ENCODE measurements around the gene PBXIP1. TPM values are rescaled to one million over a fixed set of nuclear protein-coding genes. Genes with fewer than 3 reads are reported as not detected.
"Not testable (repeated sequence)": the region's sequence is repeated elsewhere in the genome, so short reads cannot be mapped to it uniquely, and the experiment has no call there.

Gene PBXIP1
- total RNA-seq, 2 donors from 2014 or later = 634 to 767 TPM

- no peaks in the 10 kb centered on the region for H3K9me3 ChIP-seq (ENCODE audit: control insufficient read depth, low read length, poor library complexity, severe bottlenecking)
- Mint-ChIP-seq H3K4me3 (peak overlapping the region; percentile 15), H3K4me1 (peaks cover 4% of the 10 kb centered on the region), H3K27me3 (no peaks in the 10 kb centered on the region), H3K36me3 (ENCODE audit: low read depth) (peaks cover 5% of the 10 kb centered on the region), H3K27ac (peak overlapping the region; percentile 14)
- no peak for DNase-seq
- no peak for ATAC-seq
Measured at GRCh38 chr1:154911691-154912550, 44.0 kb downstream of the PBXIP1 start.

DNA sequence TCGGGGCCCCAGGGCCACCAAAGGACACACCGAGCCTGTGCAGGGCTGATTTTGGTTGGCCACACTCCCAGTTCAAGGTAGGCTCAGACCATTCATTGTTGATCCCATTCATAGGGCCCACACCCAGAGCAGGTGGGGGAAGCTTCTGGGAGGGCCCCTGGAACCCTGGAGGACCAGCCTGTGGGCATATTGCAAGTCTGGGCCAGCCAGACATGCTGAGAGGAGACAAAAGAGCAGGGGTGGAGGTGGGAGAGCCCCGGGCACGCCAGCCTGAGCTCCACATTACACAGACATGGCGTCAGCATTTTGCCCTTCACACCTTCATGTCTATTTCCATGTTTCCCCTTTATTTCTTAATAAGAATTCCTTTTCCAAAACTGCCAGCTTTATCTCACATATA is 45.0 kb downstream of the PBXIP1 start:
- no peak overlapping the region for H3K27ac Mint-ChIP-seq
- H3K36me3 Mint-ChIP-seq (ENCODE audit: low read depth) = peaks cover 5% of the 10 kb centered on the region
- no peak overlapping the region for H3K4me3 Mint-ChIP-seq
- H3K9me3 ChIP-seq (ENCODE audit: control insufficient read depth, low read length, poor library complexity, severe bottlenecking) = no peaks in the 10 kb centered on the region
- peaks cover 4% of the 10 kb centered on the region for H3K4me1 Mint-ChIP-seq
- ATAC-seq (no peak), DNase-seq (no peak)
- no peaks in the 10 kb centered on the region for H3K27me3 Mint-ChIP-seq

GRCh38 chr1:154908937-154909336 is 47.0 kb downstream of the PBXIP1 start:
- Mint-ChIP-seq H3K27ac (no peak overlapping the region), H3K27me3 (no peaks in the 10 kb centered on the region), H3K36me3 (ENCODE audit: low read depth) (peaks cover 5% of the 10 kb centered on the region), H3K4me3 (no peak overlapping the region), H3K4me1 (peaks cover 4% of the 10 kb centered on the region)
- H3K9me3 ChIP-seq (ENCODE audit: control insufficient read depth, low read length, poor library complexity, severe bottlenecking) = no peaks in the 10 kb centered on the region
- DNase-seq = no peak
- no peak for ATAC-seq

- H3K4me3 Mint-ChIP-seq; ATAC-seq; H3K27me3 Mint-ChIP-seq; DNase-seq; H3K9me3 ChIP-seq (ENCODE audit: control insufficient read depth, low read length, poor library complexity, severe bottlenecking); H3K4me1 Mint-ChIP-seq; H3K27ac Mint-ChIP-seq; H3K36me3 Mint-ChIP-seq (ENCODE audit: low read depth): not testable (repeated sequence)
Measured at GRCh38 chr1:154908129-154908528, 47.8 kb downstream of the PBXIP1 start.

- ATAC-seq (no peak), DNase-seq (no peak)
- Mint-ChIP-seq H3K27ac (no peak overlapping the region), H3K27me3 (no peaks in the 10 kb centered on the region), H3K36me3 (ENCODE audit: low read depth) (peaks cover 5% of the 10 kb centered on the region), H3K4me3 (no peak overlapping the region), H3K4me1 (peaks cover 2% of the 10 kb centered on the region)
- H3K9me3 ChIP-seq (ENCODE audit: control insufficient read depth, low read length, poor library complexity, severe bottlenecking) = no peaks in the 10 kb centered on the region
Measured at GRCh38 chr1:154906621-154907081, 49.2 kb downstream of the PBXIP1 start.

GRCh38 chr1:154902938-154903566 is 52.8 kb downstream of the PBXIP1 start:
- Mint-ChIP-seq H3K36me3 (ENCODE audit: low read depth) (peaks cover 8% of the 10 kb centered on the region), H3K4me3 (no peak overlapping the region), H3K4me1 (peaks cover 4% of the 10 kb centered on the region), H3K27me3 (no peaks in the 10 kb centered on the region), H3K27ac (no peak overlapping the region)
- DNase-seq (no peak), ATAC-seq (no peak)
- H3K9me3 ChIP-seq (ENCODE audit: control insufficient read depth, low read length, poor library complexity, severe bottlenecking) = no peaks in the 10 kb centered on the region

- Mint-ChIP-seq H3K4me1 (peaks cover 4% of the 10 kb centered on the region), H3K4me3 (no peak overlapping the region)
Measured at GRCh38 chr1:154901591-154901990, 54.3 kb downstream of the PBXIP1 start.

DNA sequence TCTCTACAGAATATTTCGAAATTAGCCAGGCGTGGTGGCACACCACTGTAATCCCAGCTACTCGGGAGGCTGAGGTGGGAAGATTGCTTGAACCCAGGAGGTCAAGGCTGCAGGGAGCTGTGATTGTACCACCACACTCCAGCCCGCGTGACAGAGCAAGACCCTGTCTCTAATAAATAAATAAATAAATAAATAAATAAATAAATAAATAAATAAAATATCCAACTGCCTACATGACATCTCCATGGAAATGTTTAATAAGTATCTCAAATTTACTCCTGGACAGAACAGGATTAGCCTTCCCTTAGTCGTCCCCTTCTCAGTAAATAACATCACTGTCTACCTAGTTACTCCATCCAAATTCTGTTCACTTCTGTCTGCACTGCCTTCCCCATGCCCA is 56.9 kb downstream of the PBXIP1 start:
- DNase-seq = no peak
- no peak overlapping the region for H3K4me3 Mint-ChIP-seq
- H3K27ac Mint-ChIP-seq = no peak overlapping the region

More at GRCh38 chr1:154901591-154901990, 54.3 kb downstream of the PBXIP1 start:
- H3K9me3 ChIP-seq (ENCODE audit: control insufficient read depth, low read length, poor library complexity, severe bottlenecking) = no peaks in the 10 kb centered on the region
- no peak for ATAC-seq
- Mint-ChIP-seq H3K27ac (no peak overlapping the region), H3K36me3 (ENCODE audit: low read depth) (peaks cover 8% of the 10 kb centered on the region), H3K27me3 (no peaks in the 10 kb centered on the region)
- DNase-seq = no peak

GRCh38 chr1:154896771-154897286 is 59.1 kb downstream of the PBXIP1 start:
- H3K9me3 ChIP-seq (ENCODE audit: control insufficient read depth, low read length, poor library complexity, severe bottlenecking) = no peaks in the 10 kb centered on the region
- Mint-ChIP-seq H3K27ac (no peak overlapping the region), H3K4me3 (no peak overlapping the region), H3K27me3 (no peaks in the 10 kb centered on the region), H3K36me3 (ENCODE audit: low read depth) (peaks cover 8% of the 10 kb centered on the region), H3K4me1 (peaks cover 4% of the 10 kb centered on the region)
- ATAC-seq (no peak), DNase-seq (no peak)

More for the DNA sequence above, 56.9 kb downstream of the PBXIP1 start:
- H3K4me1 Mint-ChIP-seq = peaks cover 4% of the 10 kb centered on the region
- H3K27me3 Mint-ChIP-seq = no peaks in the 10 kb centered on the region
- no peak for ATAC-seq
- peaks cover 8% of the 10 kb centered on the region for H3K36me3 Mint-ChIP-seq (ENCODE audit: low read depth)
- no peaks in the 10 kb centered on the region for H3K9me3 ChIP-seq (ENCODE audit: control insufficient read depth, low read length, poor library complexity, severe bottlenecking)

GRCh38 chr1:154895798-154896197 is 60.1 kb downstream of the PBXIP1 start:
- H3K9me3 ChIP-seq (ENCODE audit: control insufficient read depth, low read length, poor library complexity, severe bottlenecking) = no peaks in the 10 kb centered on the region
- Mint-ChIP-seq H3K27ac (no peak overlapping the region), H3K4me1 (peaks cover 4% of the 10 kb centered on the region), H3K27me3 (no peaks in the 10 kb centered on the region), H3K4me3 (no peak overlapping the region), H3K36me3 (ENCODE audit: low read depth) (peaks cover 8% of the 10 kb centered on the region)
- ATAC-seq (no peak), DNase-seq (no peak)

Other genes with a start within 250 kb of the PBXIP1 start
- under 1 TPM; 0.12 to 0.29 TPM for gene KCNN3, start 85.8 kb downstream of the PBXIP1 start, total RNA-seq
- 10 to 100 TPM; 19.0 to 19.9 TPM for gene PMVK, start 19.4 kb downstream of the PBXIP1 start, total RNA-seq
- gene PYGO2, start 5.7 kb upstream of the PBXIP1 start, total RNA-seq = 10 to 100 TPM; 34.7 to 45.1 TPM
- gene SHC1, start 14.6 kb upstream of the PBXIP1 start, total RNA-seq = 100 to 1,000 TPM in 1 of 2 donors, 10 to 100 TPM in 1; 99.5 to 105 TPM
- gene CKS1B, start 18.6 kb upstream of the PBXIP1 start, total RNA-seq = 1 to 10 TPM; 9.3 to 9.4 TPM
- 10 to 100 TPM; 33.2 to 34.7 TPM for gene FLAD1, start 27.2 kb upstream of the PBXIP1 start, total RNA-seq
- not detected for gene LENEP, start 37.5 kb upstream of the PBXIP1 start, total RNA-seq
- gene ZBTB7B, start 46.7 kb upstream of the PBXIP1 start, total RNA-seq = 10 to 100 TPM; 63.8 to 73.6 TPM
- gene DCST2, start 77.7 kb upstream of the PBXIP1 start, total RNA-seq = 1 to 10 TPM in 1 of 2 donors, under 1 TPM in 1; 0.94 to 1.3 TPM
- gene DCST1, start 77.7 kb upstream of the PBXIP1 start, total RNA-seq = under 1 TPM; 0.23 to 0.57 TPM
- 10 to 100 TPM; 30.3 to 33.8 TPM for gene ADAM15, start 95.2 kb upstream of the PBXIP1 start, total RNA-seq
- 1 to 10 TPM; 2.6 to 4.9 TPM for gene EFNA4, start 107.6 kb upstream of the PBXIP1 start, total RNA-seq
- gene EFNA3, start 122.7 kb upstream of the PBXIP1 start, total RNA-seq = 1 to 10 TPM in 1 of 2 donors, under 1 TPM in 1; 0.29 to 1.3 TPM
- 1 to 10 TPM in 1 of 2 donors, not detected in 1; 1.0 TPM for gene EFNA1, start 171.8 kb upstream of the PBXIP1 start, total RNA-seq
- gene SLC50A1, start 179.8 kb upstream of the PBXIP1 start, total RNA-seq = 10 to 100 TPM; 25.6 to 27.8 TPM
- 10 to 100 TPM; 32.1 to 36.0 TPM for gene DPM3, start 184.4 kb upstream of the PBXIP1 start, total RNA-seq
- gene KRTCAP2, start 217.2 kb upstream of the PBXIP1 start, total RNA-seq = 100 to 1,000 TPM; 110 to 127 TPM
- 10 to 100 TPM in 1 of 2 donors, 1 to 10 TPM in 1; 9.8 to 12.7 TPM for gene TRIM46, start 217.8 kb upstream of the PBXIP1 start, total RNA-seq